Fibroblast of mammary gland (primary cell): ENCODE data around the gene DOCK1.
A peak's percentile ranks its signal among the peaks of the same experiment; 100 is the strongest.
"Not testable (repeated sequence)": the region's sequence is repeated elsewhere in the genome, so short reads cannot be mapped to it uniquely, and the experiment has no call there.

Experiments
- DNase-seq: peaks from one replicate; pipeline ENCODE4 v3.0.0-alpha.2; 2010; ENCODE audit warnings: low read depth
- H3K4me3 ChIP-seq: 2 replicates; pipeline ENCODE4 v1.5.1; 2011; ENCODE audit warnings: low read depth, mild to moderate bottlenecking, low read length, moderate library complexity; ENCODE audit not compliant: control insufficient read depth
- CTCF ChIP-seq: conservative IDR thresholded peaks from 2 replicates; pipeline ENCODE4 v1.5.1; 2011; ENCODE audit warnings: low read depth, low read length, inconsistent platforms; ENCODE audit not compliant: control insufficient read depth, insufficient read depth

Gene DOCK1

DNA sequence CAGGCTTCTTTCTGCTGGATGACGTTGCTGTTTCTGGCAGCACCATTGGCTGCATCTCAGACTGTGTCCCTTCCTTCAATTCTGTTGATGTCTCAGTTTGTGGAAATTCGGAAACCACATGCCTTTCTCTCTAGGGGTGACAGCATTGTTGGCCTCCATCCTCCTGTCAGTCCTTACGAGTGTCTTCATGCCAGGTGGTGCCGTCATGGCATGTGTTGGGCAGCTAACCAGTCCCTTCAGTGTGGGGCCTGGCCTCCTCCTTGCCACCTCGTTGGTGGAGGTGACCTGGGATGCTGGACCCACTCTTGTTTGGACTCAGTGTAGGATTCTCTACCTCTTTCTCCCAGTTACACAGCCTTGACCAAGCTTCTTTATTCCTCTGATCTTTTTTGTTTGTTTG, 402.8 kb downstream of the DOCK1 start:
- DNase-seq, result no peak
- no peak overlapping the region for H3K4me3 ChIP-seq
- TF ChIP-seq CTCF, result no peak

- peak; percentile 60 for DNase-seq
- not testable (repeated sequence) for H3K4me3 ChIP-seq
Observed at GRCh38 chr10:127309619-127310018, 404.4 kb downstream of the DOCK1 start.

- no peak for DNase-seq
- no peak overlapping the region for H3K4me3 ChIP-seq
- no peak for TF ChIP-seq CTCF
Observed at GRCh38 chr10:127310430-127310829, 405.2 kb downstream of the DOCK1 start.

- TF ChIP-seq CTCF, result no peak
- DNase-seq, result no peak
- H3K4me3 ChIP-seq, result no peak overlapping the region
Observed at GRCh38 chr10:127310923-127311322, 405.7 kb downstream of the DOCK1 start.

DNA sequence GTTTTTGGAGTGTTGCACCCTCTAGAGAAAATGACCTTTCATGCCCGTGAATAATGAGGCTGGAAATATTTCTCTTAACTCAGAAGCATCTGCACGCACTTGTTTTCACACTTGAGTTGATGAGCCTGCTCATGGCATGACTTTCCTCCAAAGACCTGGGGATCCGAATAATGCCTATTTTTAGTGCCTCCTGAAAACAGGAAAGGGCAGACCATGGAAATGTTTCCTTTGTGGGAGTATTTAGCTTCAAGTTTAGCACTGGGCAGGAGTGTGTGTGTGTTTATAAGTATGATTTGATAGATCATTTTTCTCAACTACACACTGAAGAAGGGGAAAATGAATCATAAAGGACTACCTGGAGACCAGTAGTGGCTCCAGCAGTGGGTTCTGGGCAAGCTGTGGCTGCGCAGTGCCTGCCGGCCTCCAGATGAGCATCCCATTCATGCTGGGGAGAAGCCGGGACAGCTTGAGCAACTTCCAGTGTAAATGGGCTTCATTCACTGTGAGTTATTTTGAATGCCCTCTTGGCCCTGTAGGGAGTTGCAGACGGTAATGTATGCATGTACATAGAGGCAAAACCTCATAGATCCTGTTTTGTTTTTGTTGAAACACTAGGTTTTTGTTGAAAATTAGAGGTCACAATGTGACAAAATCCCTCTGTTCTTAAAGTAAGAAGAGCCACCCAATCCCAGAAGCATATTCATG, 408.9 kb downstream of the DOCK1 start:
- no peak for TF ChIP-seq CTCF

DNA sequence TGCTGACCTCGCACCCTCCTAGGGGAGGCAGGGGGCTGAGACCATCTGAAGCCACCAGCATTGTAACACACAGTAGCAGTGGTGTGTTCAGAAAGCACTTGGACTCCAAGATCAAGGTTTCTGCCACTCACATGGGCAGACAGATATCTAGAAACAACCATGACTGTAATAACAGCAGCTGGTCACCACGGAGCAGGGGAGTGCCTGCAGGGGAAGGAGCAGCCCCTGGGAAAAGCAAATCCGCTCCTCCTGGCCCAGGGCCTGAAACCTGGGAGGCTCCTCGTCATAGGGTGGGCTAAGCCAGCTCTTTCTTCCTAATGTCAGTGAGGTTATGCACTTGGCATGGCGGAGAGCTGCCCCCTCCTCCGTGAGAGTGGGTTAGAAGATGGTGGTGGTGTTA, 409.6 kb downstream of the DOCK1 start:
- no peak for DNase-seq
- TF ChIP-seq CTCF, result no peak
- H3K4me3 ChIP-seq, result no peak overlapping the region

More for the DNA sequence above, 408.9 kb downstream of the DOCK1 start:
- no peak for DNase-seq
- no peak overlapping the region for H3K4me3 ChIP-seq

DNA sequence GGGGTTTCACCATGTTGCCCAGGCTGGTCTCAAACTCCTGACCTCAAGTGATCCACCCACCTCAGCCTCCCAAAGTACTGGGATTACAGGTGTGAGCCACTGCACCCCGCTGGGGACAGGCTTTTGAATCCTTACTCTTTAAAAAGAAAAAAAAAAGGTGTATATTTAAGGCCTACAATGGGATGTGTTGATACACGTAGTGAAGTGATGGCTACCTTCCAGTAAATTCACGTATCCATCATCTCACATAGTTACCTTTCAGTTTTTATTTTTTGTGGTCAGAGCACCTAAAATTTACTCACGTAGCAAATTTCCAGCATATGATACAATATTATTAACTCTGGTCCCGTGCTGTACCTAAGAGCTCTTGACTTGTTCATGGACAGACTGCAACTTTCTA, 410.7 kb downstream of the DOCK1 start:
- H3K4me3 ChIP-seq, result no peak overlapping the region
- DNase-seq, result no peak
- no peak for TF ChIP-seq CTCF
